Midbrain (tissue), 1 donor: ENCODE measurements around the gene BMP8A.

Source experiments
- DNase-seq: peaks from one replicate; lab custom pipeline; 2025; lab: John Stamatoyannopoulos, UW

Gene BMP8A

GRCh38 chr1:39571178-39571483, 79.7 kb downstream of the BMP8A start:
- DNase-seq = no peak

GRCh38 chr1:39572379-39573096, 81.1 kb downstream of the BMP8A start:
- no peak for DNase-seq

DNA sequence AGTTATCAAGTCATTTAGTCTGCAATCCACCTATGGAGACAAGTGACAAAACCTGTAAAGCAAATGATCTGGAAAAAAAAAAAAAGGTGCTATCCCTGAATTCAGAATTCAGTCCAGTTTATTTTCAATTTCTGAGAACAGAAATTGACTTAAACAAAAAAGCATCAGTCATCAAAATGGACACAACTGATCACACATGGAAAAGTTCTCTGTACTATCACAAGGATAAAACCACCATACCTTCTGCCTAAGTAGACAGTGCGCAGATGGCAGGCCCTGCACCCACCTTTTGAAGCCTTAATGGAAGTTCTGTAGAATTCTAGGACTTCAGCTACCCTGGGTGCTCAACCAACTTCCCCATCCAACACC, 81.6 kb downstream of the BMP8A start:
- DNase-seq = no peak

- DNase-seq = peak; percentile 6
Measured at GRCh38 chr1:39573736-39574624, 82.5 kb downstream of the BMP8A start.

GRCh38 chr1:39574646-39575045, 83.2 kb downstream of the BMP8A start:
- DNase-seq = no peak
